K562 (cell line): Measurements from ENCODE around the gene SMYD2. TPM values are rescaled to one million over a fixed set of nuclear protein-coding genes. Genes with fewer than 3 reads are reported as not detected.

Source experiments
- BHLHE40 ChIP-seq: IDR thresholded peaks from 2 replicates; pipeline ENCODE4 v1.6.1; 2011; ENCODE audit warnings: low read length, improper control_type of control experiment
- CBFA2T2 ChIP-seq: fragments of 450-650 bp; conservative IDR thresholded peaks from 2 replicates; pipeline ENCODE4 v1.6.1; 2017; ENCODE audit warnings: mild to moderate bottlenecking
- CBX1 ChIP-seq: sonication (generic); IDR thresholded peaks from 2 replicates; pipeline ENCODE4 v1.6.1; 2016; ENCODE audit warnings: antibody characterized with exemption, low read depth, mild to moderate bottlenecking
- CEBPB ChIP-seq: fragments of 450-650 bp; IDR thresholded peaks from 2 replicates; pipeline ENCODE4 v1.6.1; 2016; ENCODE audit warnings: missing genetic modification characterization, missing compliant biosample characterization
- CREB1 ChIP-seq, 2 experiments: sonication (generic) in 1 of 2; formaldehyde crosslinking in 1 of 2; IDR thresholded peaks; 2 replicates each; pipeline versions ENCODE4 v1.6.1 to v1.8.0; 2012 to 2022; ENCODE audit warnings: inconsistent platforms in 1 of 2, mild to moderate bottlenecking in 1 of 2, missing genetic modification reagents in 1 of 2, moderate library complexity in 1 of 2
- CTBP1 ChIP-seq: fragments of 450-650 bp; IDR thresholded peaks from 2 replicates; pipeline ENCODE4 v1.6.1; 2016; ENCODE audit warnings: borderline replicate concordance
- EP300 ChIP-seq: IDR thresholded peaks from 2 replicates; pipeline ENCODE4 v1.6.1; 2012; ENCODE audit warnings: low read length, improper control_type of control experiment
- GATA2 ChIP-seq: sonication (generic); formaldehyde crosslinking; IDR thresholded peaks from 2 replicates; pipeline ENCODE4 v1.4.0; 2020; ENCODE audit warnings: mild to moderate bottlenecking, missing genetic modification reagents
- MTA3 ChIP-seq: fragments of 450-650 bp; formaldehyde crosslinking; IDR thresholded peaks from 2 replicates; pipeline ENCODE4 v1.6.1; 2017; ENCODE audit warnings: mild to moderate bottlenecking, borderline replicate concordance
- MYBL2 ChIP-seq, 2 experiments: fragments of 450-650 bp in 1 of 2; sonication (generic) in 1 of 2; formaldehyde crosslinking in 1 of 2; IDR thresholded peaks; 2 replicates each; pipeline versions ENCODE4 v1.6.1 to v1.8.1; 2017 to 2022; ENCODE audit warnings: borderline replicate concordance in 1 of 2, inconsistent platforms in 1 of 2, low read depth in 1 of 2, mild to moderate bottlenecking in 1 of 2, missing genetic modification reagents in 1 of 2, moderate library complexity in 1 of 2
- NFIC ChIP-seq: fragments of 450-650 bp; IDR thresholded peaks from 2 replicates; pipeline ENCODE4 v1.6.1; 2017; ENCODE audit warnings: mild to moderate bottlenecking, inconsistent platforms
- NR2C1 ChIP-seq, 2 experiments: fragments of 450-650 bp; IDR thresholded peaks; 2 replicates each; pipeline ENCODE4 v1.6.1; 2017; ENCODE audit warnings: mild to moderate bottlenecking in 2 of 2, antibody characterized with exemption in 1 of 2, inconsistent platforms in 1 of 2, missing compliant biosample characterization in 1 of 2, missing genetic modification characterization in 1 of 2
- RCOR1 ChIP-seq, 2 experiments: IDR thresholded peaks; 2 replicates each; pipeline ENCODE4 v1.6.1; 2012; ENCODE audit warnings: low read depth in 2 of 2, low read length in 2 of 2, borderline replicate concordance in 1 of 2, improper control_type of control experiment in 1 of 2
- SNRNP70 ChIP-seq: fragments of 200-400 bp; formaldehyde crosslinking; optimal IDR thresholded peaks from 2 replicates; pipeline ENCODE3; 2017; ENCODE audit warnings: low read depth, low read length
- polyA plus RNA-seq, 8 experiments: library from polyadenylated mRNA; depleted of rRNA in 4 of 8; stranded (reverse) in 5 of 8; unstranded in 3 of 8; fragments of >200 nt; fragmentation: Nextera tagmentation in 2 of 8; fragmentation: Illumina TruSeq in 1 of 8; extraction: Ambion mirVana in 2 of 8; extraction: Trizol in 1 of 8; gene quantifications; 2 replicates each; pipeline versions ENCODE4 v1.2.1 to v1.2.3, GENCODE V29; 2011 to 2014; ENCODE audit warnings: inconsistent platforms in 1 of 8, missing spikeins in 1 of 8
- total RNA-seq, 7 experiments: library from RNA; depleted of rRNA in 6 of 7; stranded (reverse); fragments of >200 nt in 6 of 7; fragmentation: Illumina TruSeq in 2 of 7; extraction: Trizol in 2 of 7; gene quantifications; 2 replicates each; pipeline versions ENCODE4 v1.2.1 to v1.2.3, GENCODE V29; 2011 to 2021; ENCODE audit warnings: low replicate concordance in 1 of 7
- TF ChIP-seq, protein P1 (sequence below): fragments of 450-650 bp; formaldehyde crosslinking; IDR thresholded peaks from 2 replicates; pipeline ENCODE4 v1.4.0; 2020; ENCODE audit warnings: mild to moderate bottlenecking, moderate library complexity
- TF ChIP-seq, protein P2 (sequence below): fragments of 200-400 bp; formaldehyde crosslinking; IDR thresholded peaks from 2 replicates; pipeline ENCODE4 v1.6.1; 2017; ENCODE audit warnings: mild to moderate bottlenecking, low read depth, low read length, moderate library complexity
- TF ChIP-seq, protein P3 (sequence below), 3 experiments: fragments of 200-800 bp in 1 of 3; sonication (Bioruptor generic) in 1 of 3; sonication (generic) in 1 of 3; formaldehyde crosslinking in 1 of 3; IDR thresholded peaks; 2 replicates each; pipeline versions ENCODE4 v1.6.1 to v1.8.0; 2016 to 2022; ENCODE audit warnings: mild to moderate bottlenecking in 2 of 3, missing compliant biosample characterization in 2 of 3, missing genetic modification characterization in 2 of 3, missing genetic modification reagents in 1 of 3
- TF ChIP-seq, protein P4 (sequence below), 2 experiments: IDR thresholded peaks; 2 replicates each; pipeline ENCODE4 v1.6.1; 2011; ENCODE audit warnings: borderline replicate concordance in 1 of 2, control low read depth in 1 of 2, low read depth in 1 of 2, low read length in 1 of 2, mild to moderate bottlenecking in 1 of 2, mixed read lengths in 1 of 2, moderate library complexity in 1 of 2; ENCODE audit not compliant: insufficient read depth in 1 of 2, insufficient read length in 1 of 2, poor library complexity in 1 of 2, severe bottlenecking in 1 of 2; ENCODE audit errors: extremely low read depth in 1 of 2
- TF ChIP-seq, protein P5 (sequence below): sonication (generic); formaldehyde crosslinking; IDR thresholded peaks from 2 replicates; pipeline ENCODE4 v1.9.0; 2022; ENCODE audit warnings: mild to moderate bottlenecking, missing genetic modification reagents

The SMYD2 gene
- total and polyA plus RNA-seq, 9 of the 15 experiments (the other 6 are each of a cell fraction or from before 2014, with no cell fraction given), result 13.8 to 81.3 (median 39.9) TPM

DNA sequence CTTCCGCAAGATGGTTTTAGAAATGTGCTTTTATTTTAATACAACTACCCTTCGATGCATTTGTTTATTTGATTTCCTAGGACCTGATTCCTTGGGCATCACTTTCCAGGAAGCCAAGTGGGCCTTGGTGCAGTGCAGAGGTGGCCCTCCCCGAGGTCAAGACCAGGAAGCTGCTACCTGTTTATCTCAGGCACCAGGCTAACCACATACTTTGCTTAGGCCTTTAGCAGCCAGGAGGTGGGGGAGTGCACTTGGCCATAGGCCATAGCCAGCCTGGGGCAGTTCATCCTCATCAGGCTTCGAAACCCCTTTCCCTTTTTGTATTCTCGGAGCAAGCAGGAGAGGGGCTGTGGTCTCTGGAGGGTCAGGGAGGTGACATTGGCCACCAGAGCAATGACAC lies 45.4 kb downstream of the SMYD2 start (continued):
- TF ChIP-seq, protein P1, sequence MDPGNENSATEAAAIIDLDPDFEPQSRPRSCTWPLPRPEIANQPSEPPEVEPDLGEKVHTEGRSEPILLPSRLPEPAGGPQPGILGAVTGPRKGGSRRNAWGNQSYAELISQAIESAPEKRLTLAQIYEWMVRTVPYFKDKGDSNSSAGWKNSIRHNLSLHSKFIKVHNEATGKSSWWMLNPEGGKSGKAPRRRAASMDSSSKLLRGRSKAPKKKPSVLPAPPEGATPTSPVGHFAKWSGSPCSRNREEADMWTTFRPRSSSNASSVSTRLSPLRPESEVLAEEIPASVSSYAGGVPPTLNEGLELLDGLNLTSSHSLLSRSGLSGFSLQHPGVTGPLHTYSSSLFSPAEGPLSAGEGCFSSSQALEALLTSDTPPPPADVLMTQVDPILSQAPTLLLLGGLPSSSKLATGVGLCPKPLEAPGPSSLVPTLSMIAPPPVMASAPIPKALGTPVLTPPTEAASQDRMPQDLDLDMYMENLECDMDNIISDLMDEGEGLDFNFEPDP, result no peak
- TF ChIP-seq GATA2 (peak; percentile 38), CREB1 (IDR thresholded peaks at IDR 0.05) (0 out of 2 replicates have a peak, but pooled peaks have one; percentile 15), CREB1 (CRISPR knock-in tag; IDR thresholded peaks at IDR 0.05) (no peak), SNRNP70 (no peak), NFIC (peak; percentile 88), NR2C1 (IDR thresholded peaks at IDR 0.05) (no peak), NR2C1 (tag; IDR thresholded peaks at IDR 0.05) (no peak), CTBP1 (peak; percentile 65; the same call in 1 of the 2 replicates), RCOR1 (IDR thresholded peaks at IDR 0.05; ENCODE audit: borderline replicate concordance in 1 of 2, low read depth in 2 of 2, low read length in 2 of 2) (peak in 1 of 2 experiments; percentile 81; a peak in 1 of 4 replicates), EP300 (peak; percentile 26; the same call in 1 of the 2 replicates), MTA3 (no peak), CBFA2T2 (peak; percentile 48; the same call in 1 of the 2 replicates), CBX1 (no peak), BHLHE40 (0 out of 2 replicates have a peak, but pooled peaks have one; percentile 16), MYBL2 (IDR thresholded peaks at IDR 0.05; ENCODE audit: low read depth) (no peak), MYBL2 (CRISPR knock-in tag; IDR thresholded peaks at IDR 0.05; ENCODE audit: borderline replicate concordance) (no peak), CEBPB (tag) (no peak)
- TF ChIP-seq, protein P2, sequence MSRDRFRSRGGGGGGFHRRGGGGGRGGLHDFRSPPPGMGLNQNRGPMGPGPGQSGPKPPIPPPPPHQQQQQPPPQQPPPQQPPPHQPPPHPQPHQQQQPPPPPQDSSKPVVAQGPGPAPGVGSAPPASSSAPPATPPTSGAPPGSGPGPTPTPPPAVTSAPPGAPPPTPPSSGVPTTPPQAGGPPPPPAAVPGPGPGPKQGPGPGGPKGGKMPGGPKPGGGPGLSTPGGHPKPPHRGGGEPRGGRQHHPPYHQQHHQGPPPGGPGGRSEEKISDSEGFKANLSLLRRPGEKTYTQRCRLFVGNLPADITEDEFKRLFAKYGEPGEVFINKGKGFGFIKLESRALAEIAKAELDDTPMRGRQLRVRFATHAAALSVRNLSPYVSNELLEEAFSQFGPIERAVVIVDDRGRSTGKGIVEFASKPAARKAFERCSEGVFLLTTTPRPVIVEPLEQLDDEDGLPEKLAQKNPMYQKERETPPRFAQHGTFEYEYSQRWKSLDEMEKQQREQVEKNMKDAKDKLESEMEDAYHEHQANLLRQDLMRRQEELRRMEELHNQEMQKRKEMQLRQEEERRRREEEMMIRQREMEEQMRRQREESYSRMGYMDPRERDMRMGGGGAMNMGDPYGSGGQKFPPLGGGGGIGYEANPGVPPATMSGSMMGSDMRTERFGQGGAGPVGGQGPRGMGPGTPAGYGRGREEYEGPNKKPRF, result no peak
- TF ChIP-seq, protein P3, sequence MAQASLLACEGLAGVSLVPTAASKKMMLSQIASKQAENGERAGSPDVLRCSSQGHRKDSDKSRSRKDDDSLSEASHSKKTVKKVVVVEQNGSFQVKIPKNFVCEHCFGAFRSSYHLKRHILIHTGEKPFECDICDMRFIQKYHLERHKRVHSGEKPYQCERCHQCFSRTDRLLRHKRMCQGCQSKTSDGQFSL (CRISPR knock-in tag; IDR thresholded peaks at IDR 0.05), result peak; percentile 20; the same call in 1 of the 2 replicates
- TF ChIP-seq, protein P3 (tag; IDR thresholded peaks at IDR 0.05), result no peak
- TF ChIP-seq, protein P4, sequence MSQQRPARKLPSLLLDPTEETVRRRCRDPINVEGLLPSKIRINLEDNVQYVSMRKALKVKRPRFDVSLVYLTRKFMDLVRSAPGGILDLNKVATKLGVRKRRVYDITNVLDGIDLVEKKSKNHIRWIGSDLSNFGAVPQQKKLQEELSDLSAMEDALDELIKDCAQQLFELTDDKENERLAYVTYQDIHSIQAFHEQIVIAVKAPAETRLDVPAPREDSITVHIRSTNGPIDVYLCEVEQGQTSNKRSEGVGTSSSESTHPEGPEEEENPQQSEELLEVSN (IDR thresholded peaks at IDR 0.05; ENCODE audit: borderline replicate concordance in 1 of 2, extremely low read depth in 1 of 2, insufficient read depth in 1 of 2, insufficient read length in 1 of 2, low read depth in 1 of 2, low read length in 1 of 2, poor library complexity in 1 of 2, severe bottlenecking in 1 of 2), result no peak
- TF ChIP-seq, protein P5, sequence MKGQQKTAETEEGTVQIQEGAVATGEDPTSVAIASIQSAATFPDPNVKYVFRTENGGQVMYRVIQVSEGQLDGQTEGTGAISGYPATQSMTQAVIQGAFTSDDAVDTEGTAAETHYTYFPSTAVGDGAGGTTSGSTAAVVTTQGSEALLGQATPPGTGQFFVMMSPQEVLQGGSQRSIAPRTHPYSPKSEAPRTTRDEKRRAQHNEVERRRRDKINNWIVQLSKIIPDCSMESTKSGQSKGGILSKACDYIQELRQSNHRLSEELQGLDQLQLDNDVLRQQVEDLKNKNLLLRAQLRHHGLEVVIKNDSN (CRISPR knock-in tag), result no peak
